ENCODE measurements around the gene ENOX2. TPM values are rescaled to one million over a fixed set of nuclear protein-coding genes. Genes with fewer than 3 reads are reported as not detected.

ENOX2 gene
- polyA plus RNA-seq, 1 donor, result 19.4 TPM

GRCh38 chrX:130702867-130703707 is 199.9 kb downstream of the ENOX2 start:
- peak; percentile 0 for DNase-seq

GRCh38 chrX:130700629-130701028 is 202.4 kb downstream of the ENOX2 start:
- no peak for DNase-seq

GRCh38 chrX:130699618-130700017 is 203.4 kb downstream of the ENOX2 start:
- no peak for DNase-seq

- DNase-seq, result no peak
Observed at GRCh38 chrX:130696542-130696941, 206.5 kb downstream of the ENOX2 start.

- DNase-seq, result no peak
Observed at GRCh38 chrX:130695931-130696330, 207.1 kb downstream of the ENOX2 start.

GRCh38 chrX:130694983-130695382 is 208.0 kb downstream of the ENOX2 start:
- DNase-seq, result no peak

- DNase-seq, result no peak
Observed at GRCh38 chrX:130691576-130691975, 211.4 kb downstream of the ENOX2 start.

- no peak for DNase-seq
Observed at GRCh38 chrX:130688360-130688759, 214.6 kb downstream of the ENOX2 start.

GRCh38 chrX:130682990-130683389 is 220.0 kb downstream of the ENOX2 start:
- DNase-seq, result no peak

GRCh38 chrX:130680164-130681035 is 222.6 kb downstream of the ENOX2 start:
- no peak for DNase-seq

- no peak for DNase-seq
Observed at GRCh38 chrX:130676861-130677260, 226.1 kb downstream of the ENOX2 start.

- no peak for DNase-seq
Observed at GRCh38 chrX:130672214-130672613, 230.8 kb downstream of the ENOX2 start.

GRCh38 chrX:130669233-130669632 is 233.8 kb downstream of the ENOX2 start:
- DNase-seq, result no peak

GRCh38 chrX:130665263-130665662 is 237.7 kb downstream of the ENOX2 start:
- DNase-seq, result no peak

GRCh38 chrX:130658310-130658709 is 244.7 kb downstream of the ENOX2 start:
- no peak for DNase-seq

GRCh38 chrX:130654409-130654950 is 248.5 kb downstream of the ENOX2 start:
- no peak for DNase-seq

- DNase-seq, result no peak
Observed at GRCh38 chrX:130652824-130653578, 250.0 kb downstream of the ENOX2 start.

GRCh38 chrX:130649738-130650137 is 253.3 kb downstream of the ENOX2 start:
- no peak for DNase-seq

- DNase-seq, result no peak
Observed at GRCh38 chrX:130647468-130647867, 255.5 kb downstream of the ENOX2 start.

- DNase-seq, result no peak
Observed at GRCh38 chrX:130645955-130646583, 256.9 kb downstream of the ENOX2 start.

GRCh38 chrX:130637591-130637990 is 265.4 kb downstream of the ENOX2 start:
- DNase-seq, result no peak

GRCh38 chrX:130636277-130636676 is 266.7 kb downstream of the ENOX2 start:
- DNase-seq, result no peak
